Pons (tissue), 1 donor: ENCODE measurements around the gene CD160.
"Not testable (repeated sequence)": the region's sequence is repeated elsewhere in the genome, so short reads cannot be mapped to it uniquely, and the experiment has no call there.

Experiments used
- DNase-seq: peaks from one replicate; pipeline ENCODE4 v3.0.0-alpha.2; 2016; ENCODE audit warnings: low spot score

Gene CD160

GRCh38 chr1:145710291-145711027, 8.8 kb upstream of the CD160 start:
- no peak for DNase-seq

GRCh38 chr1:145711213-145711651, 8.1 kb upstream of the CD160 start:
- DNase-seq: no peak

GRCh38 chr1:145714524-145715111, 4.7 kb upstream of the CD160 start:
- no peak for DNase-seq

GRCh38 chr1:145716641-145717345, 2.5 kb upstream of the CD160 start:
- no peak for DNase-seq

GRCh38 chr1:145717833-145718232, 1.5 kb upstream of the CD160 start:
- no peak for DNase-seq

- not testable (repeated sequence) for DNase-seq
These were observed 834 bp upstream of the CD160 start for GRCh38 chr1:145718465-145718864.

GRCh38 chr1:145720556-145720877, 1.2 kb downstream of the CD160 start:
- no peak for DNase-seq

- DNase-seq: peak; percentile 31
These were observed 1.8 kb downstream of the CD160 start for GRCh38 chr1:145720878-145721671.

GRCh38 chr1:145726193-145726592, 6.9 kb downstream of the CD160 start:
- not testable (repeated sequence) for DNase-seq

- DNase-seq: no peak
These were observed 9.9 kb downstream of the CD160 start for GRCh38 chr1:145729196-145729595.

GRCh38 chr1:145729666-145730436, 10.6 kb downstream of the CD160 start:
- no peak for DNase-seq

GRCh38 chr1:145730467-145730866, 11.2 kb downstream of the CD160 start:
- no peak for DNase-seq

- no peak for DNase-seq
These were observed 11.6 kb downstream of the CD160 start for GRCh38 chr1:145730900-145731299.

GRCh38 chr1:145736191-145736590, 16.9 kb downstream of the CD160 start:
- no peak for DNase-seq

GRCh38 chr1:145740269-145740668, 21.0 kb downstream of the CD160 start:
- DNase-seq: no peak

- DNase-seq: no peak
These were observed 28.3 kb downstream of the CD160 start for GRCh38 chr1:145747398-145748247.

GRCh38 chr1:145750426-145750825, 31.1 kb downstream of the CD160 start:
- DNase-seq: no peak

- peak; percentile 68 for DNase-seq
These were observed 32.3 kb downstream of the CD160 start for GRCh38 chr1:145751491-145752037.

GRCh38 chr1:145757420-145757819, 38.1 kb downstream of the CD160 start:
- no peak for DNase-seq

- peak; percentile 15 for DNase-seq
These were observed 38.8 kb downstream of the CD160 start for GRCh38 chr1:145758116-145758515.
